A549 (cell line): Measurements from ENCODE around the gene CLSTN1.
"Not testable (repeated sequence)": the region's sequence is repeated elsewhere in the genome, so short reads cannot be mapped to it uniquely, and the experiment has no call there.

Experiments
- CBX2 ChIP-seq: fragments of 200-600 bp; sonication (generic); IDR thresholded peaks from 2 replicates; pipeline ENCODE4 v1.6.1; 2016; ENCODE audit warnings: low read depth, mild to moderate bottlenecking, borderline replicate concordance
- CBX8 ChIP-seq: fragments of 200-600 bp; sonication (generic); IDR thresholded peaks from 2 replicates; pipeline ENCODE4 v1.6.1; 2016
- CHD2 ChIP-seq: fragments of 150-350 bp; IDR thresholded peaks from 2 replicates; pipeline ENCODE4 v1.6.1; 2014; ENCODE audit warnings: low read length; ENCODE audit not compliant: partially characterized antibody
- CTCF ChIP-seq: fragments of >200 bp; sonication (Bioruptor Twin); formaldehyde crosslinking; IDR thresholded peaks from 3 replicates; pipeline ENCODE4 v1.5.1; 2016
- GATA3 ChIP-seq: IDR thresholded peaks from 2 replicates; pipeline ENCODE4 v1.6.1; 2012; ENCODE audit warnings: borderline replicate concordance
- JUN ChIP-seq, 2 experiments: fragments of >200 bp; sonication (Bioruptor Twin); formaldehyde crosslinking; IDR thresholded peaks; 2 replicates in 1 of 2; 3 replicates in 1 of 2; pipeline ENCODE4 v1.6.1; 2016 to 2017
- JUNB ChIP-seq: fragments of >200 bp; sonication (Bioruptor Twin); formaldehyde crosslinking; IDR thresholded peaks from 2 replicates; pipeline ENCODE4 v1.6.1; 2016
- MAZ ChIP-seq: fragments of 150-350 bp; IDR thresholded peaks from 2 replicates; pipeline ENCODE4 v1.6.1; 2014; ENCODE audit warnings: antibody characterized with exemption, low read depth, low read length, borderline replicate concordance
- POLR2A ChIP-seq: IDR thresholded peaks from 2 replicates; pipeline ENCODE4 v1.6.1; 2012; ENCODE audit warnings: mild to moderate bottlenecking, low read length
- RAD21 ChIP-seq, 2 experiments: fragments of >200 bp in 1 of 2; sonication (Bioruptor Twin) in 1 of 2; formaldehyde crosslinking in 1 of 2; IDR thresholded peaks in 1 of 2; conservative IDR thresholded peaks in 1 of 2; 2 replicates in 1 of 2; 3 replicates in 1 of 2; pipeline ENCODE4 v1.6.1; 2012 to 2018; ENCODE audit warnings: inconsistent platforms in 1 of 2
- REST ChIP-seq: fragments of 200-600 bp; sonication (generic); IDR thresholded peaks from 2 replicates; pipeline ENCODE4 v1.6.1; 2016; ENCODE audit warnings: antibody characterized with exemption, mild to moderate bottlenecking, moderate library complexity
- RNF2 ChIP-seq: fragments of 200-600 bp; sonication (generic); IDR thresholded peaks from 2 replicates; pipeline ENCODE4 v1.6.1; 2016; ENCODE audit warnings: low read depth, mild to moderate bottlenecking, antibody characterized with exemption, moderate library complexity, borderline replicate concordance
- USF2 ChIP-seq: fragments of 450-650 bp; IDR thresholded peaks from 2 replicates; pipeline ENCODE4 v1.6.1; 2014; ENCODE audit warnings: antibody characterized with exemption
- ZSCAN20 ChIP-seq: fragments of 250-450 bp; sonication (Bioruptor Pico); IDR thresholded peaks from 2 replicates; pipeline ENCODE4 v1.8.0; 2022; ENCODE audit warnings: mild to moderate bottlenecking, moderate library complexity

GRCh38 chr1:9712767-9713166 is 111.0 kb downstream of the CLSTN1 start:
- not testable (repeated sequence) for TF ChIP-seq RAD21 (conservative IDR thresholded peaks at IDR 0.05 in 1 of 2, IDR thresholded peaks at IDR 0.05 in 1 of 2); MAZ; USF2; CHD2; GATA3; CTCF; ZSCAN20 (CRISPR knock-in tag); REST; JUNB; POLR2A; CBX2; JUN (IDR thresholded peaks at IDR 0.05); CBX8; RNF2
